Measurements from ENCODE around the gene PLEKHH1.

DNA sequence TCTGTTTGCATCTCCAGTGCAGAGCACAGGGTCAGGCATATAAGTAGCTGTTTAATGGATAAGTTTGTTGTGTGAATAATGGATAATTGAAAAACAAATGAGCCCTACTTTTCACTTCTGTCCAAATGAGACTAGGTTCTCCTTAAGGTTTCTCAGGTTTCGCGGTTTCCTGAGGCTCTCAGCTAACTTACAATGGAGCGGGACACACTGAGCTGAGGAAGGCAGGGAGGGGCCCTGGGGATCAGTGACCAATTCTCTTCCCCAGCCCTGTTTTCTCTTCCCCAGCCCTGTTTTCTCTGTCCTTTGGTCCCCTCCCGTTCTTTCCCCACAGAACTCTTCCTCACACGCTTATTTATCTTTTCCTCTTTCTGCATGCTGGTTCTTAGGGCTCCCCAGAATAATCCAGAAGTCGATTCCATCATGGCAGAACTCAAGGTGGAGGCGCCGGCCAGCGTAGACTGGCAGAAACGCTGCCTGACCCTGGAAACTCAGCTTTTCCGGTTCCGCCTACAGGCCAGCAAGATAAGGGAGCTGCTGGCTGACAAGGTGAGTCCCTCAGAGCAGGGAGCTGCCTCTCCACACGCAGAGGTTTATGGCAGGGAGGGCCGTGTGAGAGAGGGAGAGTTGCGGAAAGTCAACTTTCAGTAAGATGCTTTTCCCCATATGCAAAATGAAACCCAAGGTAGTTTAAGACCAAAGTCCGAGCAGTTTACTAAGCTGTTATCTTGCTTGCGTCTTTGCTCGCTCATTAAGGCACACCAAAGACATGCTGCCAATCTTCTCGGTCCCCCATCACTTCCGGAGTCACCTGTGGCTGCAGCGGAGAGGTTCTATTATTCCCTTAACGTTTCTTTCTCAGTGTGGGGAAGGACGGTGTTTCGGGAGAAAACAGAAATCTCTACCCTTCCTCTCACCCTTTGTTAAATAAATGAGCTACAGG lies 8.6 kb downstream of the PLEKHH1 start:
- TF ChIP-seq, protein P1, sequence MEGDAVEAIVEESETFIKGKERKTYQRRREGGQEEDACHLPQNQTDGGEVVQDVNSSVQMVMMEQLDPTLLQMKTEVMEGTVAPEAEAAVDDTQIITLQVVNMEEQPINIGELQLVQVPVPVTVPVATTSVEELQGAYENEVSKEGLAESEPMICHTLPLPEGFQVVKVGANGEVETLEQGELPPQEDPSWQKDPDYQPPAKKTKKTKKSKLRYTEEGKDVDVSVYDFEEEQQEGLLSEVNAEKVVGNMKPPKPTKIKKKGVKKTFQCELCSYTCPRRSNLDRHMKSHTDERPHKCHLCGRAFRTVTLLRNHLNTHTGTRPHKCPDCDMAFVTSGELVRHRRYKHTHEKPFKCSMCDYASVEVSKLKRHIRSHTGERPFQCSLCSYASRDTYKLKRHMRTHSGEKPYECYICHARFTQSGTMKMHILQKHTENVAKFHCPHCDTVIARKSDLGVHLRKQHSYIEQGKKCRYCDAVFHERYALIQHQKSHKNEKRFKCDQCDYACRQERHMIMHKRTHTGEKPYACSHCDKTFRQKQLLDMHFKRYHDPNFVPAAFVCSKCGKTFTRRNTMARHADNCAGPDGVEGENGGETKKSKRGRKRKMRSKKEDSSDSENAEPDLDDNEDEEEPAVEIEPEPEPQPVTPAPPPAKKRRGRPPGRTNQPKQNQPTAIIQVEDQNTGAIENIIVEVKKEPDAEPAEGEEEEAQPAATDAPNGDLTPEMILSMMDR (IDR thresholded peaks at IDR 0.05) = no peak
- TF ChIP-seq POLR2A (IDR thresholded peaks at IDR 0.05) = no peak
